Measurements from ENCODE around the gene TNFRSF1A.

DNA sequence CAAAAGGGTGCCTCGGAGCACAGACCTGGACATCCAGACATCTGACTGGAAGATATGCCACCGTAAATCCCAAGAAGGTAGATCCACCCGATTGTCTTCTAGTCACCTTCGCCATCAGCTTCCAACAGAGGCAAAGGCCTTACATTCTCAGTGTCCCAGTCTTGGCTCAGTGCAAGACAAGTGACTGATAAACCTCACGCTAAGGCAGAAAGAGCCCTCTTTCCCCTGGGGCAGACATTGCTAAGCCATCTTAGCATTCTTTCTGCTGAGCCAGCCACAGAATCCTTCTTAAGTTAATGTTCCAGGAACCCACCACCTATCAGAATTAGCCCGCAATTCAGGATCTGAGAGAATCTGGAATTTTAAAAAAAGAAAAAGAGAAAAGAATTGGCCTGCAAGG is 35.7 kb downstream of the TNFRSF1A start:
- TF ChIP-seq, protein P1, sequence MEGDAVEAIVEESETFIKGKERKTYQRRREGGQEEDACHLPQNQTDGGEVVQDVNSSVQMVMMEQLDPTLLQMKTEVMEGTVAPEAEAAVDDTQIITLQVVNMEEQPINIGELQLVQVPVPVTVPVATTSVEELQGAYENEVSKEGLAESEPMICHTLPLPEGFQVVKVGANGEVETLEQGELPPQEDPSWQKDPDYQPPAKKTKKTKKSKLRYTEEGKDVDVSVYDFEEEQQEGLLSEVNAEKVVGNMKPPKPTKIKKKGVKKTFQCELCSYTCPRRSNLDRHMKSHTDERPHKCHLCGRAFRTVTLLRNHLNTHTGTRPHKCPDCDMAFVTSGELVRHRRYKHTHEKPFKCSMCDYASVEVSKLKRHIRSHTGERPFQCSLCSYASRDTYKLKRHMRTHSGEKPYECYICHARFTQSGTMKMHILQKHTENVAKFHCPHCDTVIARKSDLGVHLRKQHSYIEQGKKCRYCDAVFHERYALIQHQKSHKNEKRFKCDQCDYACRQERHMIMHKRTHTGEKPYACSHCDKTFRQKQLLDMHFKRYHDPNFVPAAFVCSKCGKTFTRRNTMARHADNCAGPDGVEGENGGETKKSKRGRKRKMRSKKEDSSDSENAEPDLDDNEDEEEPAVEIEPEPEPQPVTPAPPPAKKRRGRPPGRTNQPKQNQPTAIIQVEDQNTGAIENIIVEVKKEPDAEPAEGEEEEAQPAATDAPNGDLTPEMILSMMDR (IDR thresholded peaks at IDR 0.05; ENCODE audit: insufficient read depth, low read length): no peak
- TF ChIP-seq POLR2AphosphoS5 (IDR thresholded peaks at IDR 0.05; ENCODE audit: low read depth) (no peak), GABPA (IDR thresholded peaks at IDR 0.05; ENCODE audit: low read depth) (no peak)

Measured in HL-60 (cell line).